ENCODE results near the gene HNRNPAB. TPM values are rescaled to one million over a fixed set of nuclear protein-coding genes. Genes with fewer than 3 reads are reported as not detected.

Gene HNRNPAB
- total and polyA plus RNA-seq, 9 of the 15 experiments (the other 6 are each of a cell fraction or from before 2014, with no cell fraction given), result 34.6 to 425 (median 236) TPM

GRCh38 chr5:178236679-178237078 is 32.3 kb downstream of the HNRNPAB start (continued):
- TF ChIP-seq, protein P1, sequence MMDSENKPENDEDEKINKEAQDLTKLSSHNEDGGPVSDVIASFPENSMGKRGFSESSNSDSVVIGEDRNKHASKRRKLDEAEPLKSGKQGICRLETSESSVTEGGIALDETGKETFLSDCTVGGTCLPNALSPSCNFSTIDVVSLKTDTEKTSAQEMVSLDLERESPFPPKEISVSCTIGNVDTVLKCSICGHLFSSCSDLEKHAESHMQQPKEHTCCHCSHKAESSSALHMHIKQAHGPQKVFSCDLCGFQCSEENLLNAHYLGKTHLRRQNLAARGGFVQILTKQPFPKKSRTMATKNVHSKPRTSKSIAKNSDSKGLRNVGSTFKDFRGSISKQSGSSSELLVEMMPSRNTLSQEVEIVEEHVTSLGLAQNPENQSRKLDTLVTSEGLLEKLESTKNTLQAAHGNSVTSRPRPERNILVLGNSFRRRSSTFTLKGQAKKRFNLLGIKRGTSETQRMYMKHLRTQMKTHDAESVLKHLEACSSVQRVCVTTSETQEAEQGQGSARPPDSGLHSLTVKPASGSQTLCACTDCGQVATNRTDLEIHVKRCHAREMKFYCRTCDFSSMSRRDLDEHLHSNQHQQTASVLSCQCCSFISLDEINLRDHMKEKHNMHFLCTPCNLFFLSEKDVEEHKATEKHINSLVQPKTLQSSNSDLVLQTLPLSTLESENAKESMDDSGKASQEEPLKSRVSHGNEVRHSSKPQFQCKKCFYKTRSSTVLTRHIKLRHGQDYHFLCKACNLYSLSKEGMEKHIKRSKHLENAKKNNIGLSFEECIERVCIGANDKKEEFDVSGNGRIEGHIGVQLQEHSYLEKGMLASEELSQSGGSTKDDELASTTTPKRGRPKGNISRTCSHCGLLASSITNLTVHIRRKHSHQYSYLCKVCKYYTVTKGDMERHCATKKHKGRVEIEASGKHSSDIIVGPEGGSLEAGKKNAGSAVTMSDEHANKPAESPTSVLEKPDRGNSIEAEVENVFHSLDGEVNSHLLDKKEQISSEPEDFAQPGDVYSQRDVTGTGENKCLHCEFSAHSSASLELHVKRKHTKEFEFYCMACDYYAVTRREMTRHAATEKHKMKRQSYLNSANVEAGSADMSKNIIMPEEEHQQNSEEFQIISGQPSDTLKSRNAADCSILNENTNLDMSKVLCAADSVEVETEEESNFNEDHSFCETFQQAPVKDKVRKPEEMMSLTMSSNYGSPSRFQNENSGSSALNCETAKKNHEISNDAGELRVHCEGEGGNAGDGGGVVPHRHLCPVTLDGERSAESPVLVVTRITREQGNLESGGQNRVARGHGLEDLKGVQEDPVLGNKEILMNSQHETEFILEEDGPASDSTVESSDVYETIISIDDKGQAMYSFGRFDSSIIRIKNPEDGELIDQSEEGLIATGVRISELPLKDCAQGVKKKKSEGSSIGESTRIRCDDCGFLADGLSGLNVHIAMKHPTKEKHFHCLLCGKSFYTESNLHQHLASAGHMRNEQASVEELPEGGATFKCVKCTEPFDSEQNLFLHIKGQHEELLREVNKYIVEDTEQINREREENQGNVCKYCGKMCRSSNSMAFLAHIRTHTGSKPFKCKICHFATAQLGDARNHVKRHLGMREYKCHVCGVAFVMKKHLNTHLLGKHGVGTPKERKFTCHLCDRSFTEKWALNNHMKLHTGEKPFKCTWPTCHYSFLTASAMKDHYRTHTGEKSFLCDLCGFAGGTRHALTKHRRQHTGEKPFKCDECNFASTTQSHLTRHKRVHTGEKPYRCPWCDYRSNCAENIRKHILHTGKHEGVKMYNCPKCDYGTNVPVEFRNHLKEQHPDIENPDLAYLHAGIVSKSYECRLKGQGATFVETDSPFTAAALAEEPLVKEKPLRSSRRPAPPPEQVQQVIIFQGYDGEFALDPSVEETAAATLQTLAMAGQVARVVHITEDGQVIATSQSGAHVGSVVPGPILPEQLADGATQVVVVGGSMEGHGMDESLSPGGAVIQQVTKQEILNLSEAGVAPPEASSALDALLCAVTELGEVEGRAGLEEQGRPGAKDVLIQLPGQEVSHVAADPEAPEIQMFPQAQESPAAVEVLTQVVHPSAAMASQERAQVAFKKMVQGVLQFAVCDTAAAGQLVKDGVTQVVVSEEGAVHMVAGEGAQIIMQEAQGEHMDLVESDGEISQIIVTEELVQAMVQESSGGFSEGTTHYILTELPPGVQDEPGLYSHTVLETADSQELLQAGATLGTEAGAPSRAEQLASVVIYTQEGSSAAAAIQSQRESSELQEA (IDR thresholded peaks at IDR 0.05; ENCODE audit: low read depth), result no peak
- no peak for TF ChIP-seq CAMTA2 (CRISPR knock-in tag; conservative IDR thresholded peaks at IDR 0.05)
- no peak for TF ChIP-seq ZBTB2 (IDR thresholded peaks at IDR 0.05)
- no peak for TF ChIP-seq RB1 (IDR thresholded peaks at IDR 0.05; ENCODE audit: low read depth)
- TF ChIP-seq, protein P2, sequence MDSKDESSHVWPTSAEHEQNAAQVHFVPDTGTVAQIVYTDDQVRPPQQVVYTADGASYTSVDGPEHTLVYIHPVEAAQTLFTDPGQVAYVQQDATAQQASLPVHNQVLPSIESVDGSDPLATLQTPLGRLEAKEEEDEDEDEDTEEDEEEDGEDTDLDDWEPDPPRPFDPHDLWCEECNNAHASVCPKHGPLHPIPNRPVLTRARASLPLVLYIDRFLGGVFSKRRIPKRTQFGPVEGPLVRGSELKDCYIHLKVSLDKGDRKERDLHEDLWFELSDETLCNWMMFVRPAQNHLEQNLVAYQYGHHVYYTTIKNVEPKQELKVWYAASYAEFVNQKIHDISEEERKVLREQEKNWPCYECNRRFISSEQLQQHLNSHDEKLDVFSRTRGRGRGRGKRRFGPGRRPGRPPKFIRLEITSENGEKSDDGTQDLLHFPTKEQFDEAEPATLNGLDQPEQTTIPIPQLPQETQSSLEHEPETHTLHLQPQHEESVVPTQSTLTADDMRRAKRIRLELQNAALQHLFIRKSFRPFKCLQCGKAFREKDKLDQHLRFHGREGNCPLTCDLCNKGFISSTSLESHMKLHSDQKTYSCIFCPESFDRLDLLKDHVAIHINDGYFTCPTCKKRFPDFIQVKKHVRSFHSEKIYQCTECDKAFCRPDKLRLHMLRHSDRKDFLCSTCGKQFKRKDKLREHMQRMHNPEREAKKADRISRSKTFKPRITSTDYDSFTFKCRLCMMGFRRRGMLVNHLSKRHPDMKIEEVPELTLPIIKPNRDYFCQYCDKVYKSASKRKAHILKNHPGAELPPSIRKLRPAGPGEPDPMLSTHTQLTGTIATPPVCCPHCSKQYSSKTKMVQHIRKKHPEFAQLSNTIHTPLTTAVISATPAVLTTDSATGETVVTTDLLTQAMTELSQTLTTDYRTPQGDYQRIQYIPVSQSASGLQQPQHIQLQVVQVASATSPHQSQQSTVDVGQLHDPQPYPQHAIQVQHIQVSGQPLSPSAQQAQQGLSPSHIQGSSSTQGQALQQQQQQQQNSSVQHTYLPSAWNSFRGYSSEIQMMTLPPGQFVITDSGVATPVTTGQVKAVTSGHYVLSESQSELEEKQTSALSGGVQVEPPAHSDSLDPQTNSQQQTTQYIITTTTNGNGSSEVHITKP (IDR thresholded peaks at IDR 0.05; ENCODE audit: partially characterized antibody), result no peak
- TF ChIP-seq CBFB (CRISPR knock-in tag; IDR thresholded peaks at IDR 0.05), result no peak
- TF ChIP-seq, protein P3, sequence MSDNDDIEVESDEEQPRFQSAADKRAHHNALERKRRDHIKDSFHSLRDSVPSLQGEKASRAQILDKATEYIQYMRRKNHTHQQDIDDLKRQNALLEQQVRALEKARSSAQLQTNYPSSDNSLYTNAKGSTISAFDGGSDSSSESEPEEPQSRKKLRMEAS (CRISPR knock-in tag; IDR thresholded peaks at IDR 0.05), result peak; percentile 48; the same call in 1 of the 2 replicates

Data from K562 (cell line).